NCI-H748 (cell line): ENCODE data around the gene CHTF18.

ENCODE experiments used
- DNase-seq: peaks from one replicate; lab custom pipeline; 2025; ENCODE audit not compliant: unreplicated experiment; lab: John Stamatoyannopoulos, UW

The CHTF18 gene

GRCh38 chr16:760065-760464 is 28.4 kb upstream of the CHTF18 start:
- DNase-seq: no peak

DNA sequence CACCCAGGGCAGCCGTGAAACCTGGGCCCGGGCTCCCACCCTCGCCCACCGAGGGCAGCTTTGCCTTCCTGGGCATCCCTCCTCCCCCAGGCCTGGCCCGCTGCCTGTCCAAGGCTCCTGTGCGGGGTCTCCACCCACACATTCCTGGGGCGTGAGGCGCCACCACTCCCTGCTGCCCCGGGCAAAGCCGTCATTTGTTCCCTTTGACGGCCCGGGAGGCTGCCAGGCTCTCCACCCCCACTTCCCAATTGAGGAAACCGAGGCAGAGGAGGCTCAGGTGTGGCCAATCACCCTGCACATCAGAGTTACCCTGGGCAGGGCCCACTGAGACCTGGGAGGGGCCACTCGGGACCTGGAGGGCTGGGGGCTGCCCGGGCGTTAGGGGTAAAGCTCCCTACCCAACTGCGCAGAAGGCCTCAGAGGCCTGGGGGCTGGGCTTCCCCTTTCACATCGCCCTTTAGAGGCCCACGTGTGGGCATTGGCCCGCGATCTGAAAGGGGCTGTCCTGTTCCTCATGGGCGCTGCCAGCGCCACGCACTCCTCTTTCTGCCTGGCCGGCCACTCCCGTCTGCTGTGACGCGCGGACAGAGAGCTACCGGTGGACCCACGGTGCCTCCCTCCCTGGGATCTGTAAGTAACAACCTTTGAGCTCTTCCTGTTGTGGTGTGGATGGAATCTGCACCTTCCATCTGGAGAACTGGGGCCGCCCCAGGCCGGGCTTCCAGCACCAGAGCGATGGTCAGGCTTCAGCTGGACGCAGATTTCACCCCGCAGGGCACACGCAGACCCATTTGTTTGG is 27.7 kb upstream of the CHTF18 start, which contains the start of gene MSLN:
Gene MSLN (plus strand): TSS at position 190 of the 799 bp plus-strand sequence. CDS start 1,947 bp downstream, outside the sequence.
- no peak for DNase-seq

DNA sequence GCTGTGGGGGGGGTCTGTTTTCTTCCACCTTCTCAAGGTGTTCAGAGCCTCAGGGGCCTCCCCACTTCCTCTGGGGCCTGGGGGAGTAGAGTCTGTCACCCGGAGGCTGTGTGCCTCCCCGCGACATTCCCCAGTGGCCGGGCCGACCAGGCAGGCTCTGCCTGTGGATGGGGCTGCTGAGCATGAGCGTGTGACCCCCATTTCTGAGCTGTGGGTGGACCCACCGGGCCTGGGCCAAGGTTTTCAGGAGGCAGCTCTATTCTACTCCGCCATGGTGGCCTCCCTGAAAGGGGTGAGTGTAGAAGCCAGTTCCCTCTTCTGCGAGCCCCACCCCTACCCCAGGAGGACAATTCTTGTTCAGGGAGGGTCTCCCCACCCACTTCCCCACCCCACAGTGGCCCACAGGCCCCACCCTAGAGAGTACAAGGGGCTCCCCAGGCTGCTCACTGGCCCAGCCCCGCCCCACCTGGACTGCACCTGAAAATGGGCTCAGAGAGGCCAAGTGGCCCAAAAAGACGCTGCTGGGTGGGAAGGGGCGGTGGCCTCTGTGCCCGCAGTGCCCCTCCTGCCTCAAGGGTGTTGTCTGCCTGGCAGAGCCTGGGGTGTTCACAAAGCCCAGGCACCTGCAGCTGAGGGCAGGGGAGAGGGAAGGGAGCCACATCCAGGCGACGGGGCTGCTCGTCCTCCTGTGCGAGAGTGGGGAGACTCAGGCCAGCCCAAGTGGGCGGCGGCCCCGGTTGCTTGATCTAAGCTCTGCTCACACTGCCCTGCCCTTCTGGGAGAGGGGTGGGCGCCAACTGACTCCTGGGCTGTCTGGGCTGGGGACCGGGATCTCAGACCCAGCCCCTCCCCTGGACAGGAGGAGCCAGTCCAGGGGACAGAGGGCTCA is 26.6 kb upstream of the CHTF18 start:
- DNase-seq: no peak

DNA sequence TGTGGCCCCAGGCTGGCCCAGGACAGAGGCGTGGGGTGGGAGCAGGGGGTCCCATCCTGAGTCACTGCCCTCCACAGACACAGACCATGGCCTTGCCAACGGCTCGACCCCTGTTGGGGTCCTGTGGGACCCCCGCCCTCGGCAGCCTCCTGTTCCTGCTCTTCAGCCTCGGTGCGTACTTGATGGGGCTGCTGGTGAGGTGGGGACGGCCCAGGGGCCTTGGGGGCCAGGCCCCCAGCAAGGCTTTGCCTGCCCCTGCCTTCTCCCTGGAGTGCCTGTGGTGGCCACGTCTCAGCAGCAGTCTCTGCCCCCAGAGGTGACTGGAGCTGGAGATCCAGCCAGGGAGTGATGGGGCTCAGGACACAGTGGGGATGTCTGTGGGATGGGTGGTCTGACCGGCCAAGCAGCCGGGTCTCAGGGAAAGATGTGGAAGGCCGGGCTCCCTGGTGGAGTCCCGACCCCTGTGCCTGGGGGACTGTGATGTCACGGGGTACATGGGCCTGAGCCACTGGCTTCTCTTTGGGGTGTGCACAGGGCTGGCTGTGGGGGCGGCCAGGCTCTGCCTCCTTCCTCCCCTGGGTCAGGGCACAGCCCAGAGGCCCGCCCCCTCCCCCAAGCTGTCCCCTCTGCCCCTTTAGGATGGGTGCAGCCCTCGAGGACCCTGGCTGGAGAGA is 25.7 kb upstream of the CHTF18 start:
- no peak for DNase-seq

GRCh38 chr16:763369-764183 is 24.8 kb upstream of the CHTF18 start:
- DNase-seq: no peak

DNA sequence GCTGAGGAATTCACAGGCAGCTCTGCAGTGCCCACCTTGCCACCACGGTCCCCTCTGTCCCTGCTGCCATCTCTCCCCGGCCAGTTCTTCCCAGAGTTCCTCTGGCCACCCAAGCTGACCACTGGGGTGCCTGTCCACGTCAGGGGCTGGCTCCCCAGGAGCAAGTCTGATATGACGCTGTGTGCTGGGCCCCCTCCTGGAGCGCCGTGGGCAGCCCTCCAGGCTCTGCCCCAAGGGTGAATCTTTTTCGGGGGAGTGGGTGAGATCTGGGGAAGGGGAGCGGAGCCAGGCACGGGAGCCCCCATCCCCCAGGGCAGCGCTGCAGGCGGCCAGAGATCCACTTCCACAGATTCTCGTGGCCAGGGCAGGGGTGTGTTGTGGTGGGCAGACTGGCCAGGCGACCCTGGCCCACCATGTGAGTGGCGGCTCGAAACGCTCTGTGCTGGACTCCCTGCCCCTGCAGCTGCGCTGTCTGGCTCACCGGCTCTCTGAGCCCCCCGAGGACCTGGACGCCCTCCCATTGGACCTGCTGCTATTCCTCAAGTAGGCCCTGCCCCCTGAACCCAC is 24.2 kb upstream of the CHTF18 start:
- DNase-seq: no peak

- no peak for DNase-seq
These were observed 23.5 kb upstream of the CHTF18 start for GRCh38 chr16:764848-765487.

DNA sequence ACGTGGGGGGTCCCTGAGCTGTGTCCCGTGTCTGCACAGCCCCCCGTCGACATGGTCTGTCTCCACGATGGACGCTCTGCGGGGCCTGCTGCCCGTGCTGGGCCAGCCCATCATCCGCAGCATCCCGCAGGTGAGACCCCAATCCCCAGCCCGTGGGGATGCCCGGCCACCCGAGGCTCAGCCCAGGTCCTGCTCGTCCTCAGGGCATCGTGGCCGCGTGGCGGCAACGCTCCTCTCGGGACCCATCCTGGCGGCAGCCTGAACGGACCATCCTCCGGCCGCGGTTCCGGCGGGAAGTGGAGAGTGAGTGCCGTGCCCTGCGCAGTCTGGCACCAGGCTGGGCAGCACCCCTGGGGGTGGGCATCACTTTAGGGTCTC is 22.9 kb upstream of the CHTF18 start:
- no peak for DNase-seq

DNA sequence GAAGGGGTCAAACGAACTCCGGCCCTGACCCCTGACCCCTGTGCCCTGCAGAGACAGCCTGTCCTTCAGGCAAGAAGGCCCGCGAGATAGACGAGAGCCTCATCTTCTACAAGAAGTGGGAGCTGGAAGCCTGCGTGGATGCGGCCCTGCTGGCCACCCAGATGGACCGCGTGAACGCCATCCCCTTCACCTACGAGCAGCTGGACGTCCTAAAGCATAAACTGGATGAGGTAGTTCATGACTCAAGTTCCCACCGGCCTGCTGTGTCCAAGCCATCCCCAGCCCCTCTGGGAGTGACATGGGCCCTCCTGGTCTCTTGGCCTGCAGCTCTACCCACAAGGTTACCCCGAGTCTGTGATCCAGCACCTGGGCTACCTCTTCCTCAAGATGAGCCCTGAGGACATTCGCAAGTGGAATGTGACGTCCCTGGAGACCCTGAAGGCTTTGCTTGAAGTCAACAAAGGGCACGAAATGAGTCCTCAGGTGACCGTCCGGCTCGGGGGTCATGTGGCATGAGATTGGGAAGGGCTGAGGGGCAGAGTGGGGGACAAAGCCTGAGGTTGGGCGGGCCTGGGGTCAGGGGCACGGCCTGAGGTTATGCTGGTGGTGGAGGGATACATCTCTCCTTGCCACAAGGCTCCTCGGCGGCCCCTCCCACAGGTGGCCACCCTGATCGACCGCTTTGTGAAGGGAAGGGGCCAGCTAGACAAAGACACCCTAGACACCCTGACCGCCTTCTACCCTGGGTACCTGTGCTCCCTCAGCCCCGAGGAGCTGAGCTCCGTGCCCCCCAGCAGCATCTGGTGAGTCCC is 22.2 kb upstream of the CHTF18 start:
- no peak for DNase-seq

GRCh38 chr16:766820-767640 is 21.4 kb upstream of the CHTF18 start:
- no peak for DNase-seq

DNA sequence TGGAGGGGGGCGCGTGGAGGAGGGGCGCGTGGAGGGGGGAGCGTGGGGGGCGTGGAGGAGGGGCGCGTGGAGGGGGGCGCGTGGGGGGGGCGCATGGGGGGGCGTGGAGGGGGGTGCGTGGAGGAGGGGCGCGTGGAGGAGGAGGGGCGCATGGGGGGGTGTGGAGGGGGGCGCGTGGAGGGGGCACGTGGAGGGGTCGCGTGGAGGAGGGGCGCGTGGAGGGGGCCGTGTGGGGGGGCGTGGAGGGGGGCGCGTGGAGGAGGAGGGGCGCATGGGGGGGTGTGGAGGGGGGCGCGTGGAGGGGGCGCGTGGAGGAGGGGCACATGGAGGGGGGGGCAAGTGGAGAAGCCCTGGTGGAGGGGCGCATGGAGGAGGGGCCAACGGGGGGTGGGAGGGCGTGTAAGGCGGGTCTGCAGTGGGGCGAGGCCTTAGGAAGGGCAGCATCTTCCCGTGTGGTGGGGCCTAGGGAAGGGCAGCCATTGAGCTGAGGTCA is 20.6 kb upstream of the CHTF18 start:
- no peak for DNase-seq

DNA sequence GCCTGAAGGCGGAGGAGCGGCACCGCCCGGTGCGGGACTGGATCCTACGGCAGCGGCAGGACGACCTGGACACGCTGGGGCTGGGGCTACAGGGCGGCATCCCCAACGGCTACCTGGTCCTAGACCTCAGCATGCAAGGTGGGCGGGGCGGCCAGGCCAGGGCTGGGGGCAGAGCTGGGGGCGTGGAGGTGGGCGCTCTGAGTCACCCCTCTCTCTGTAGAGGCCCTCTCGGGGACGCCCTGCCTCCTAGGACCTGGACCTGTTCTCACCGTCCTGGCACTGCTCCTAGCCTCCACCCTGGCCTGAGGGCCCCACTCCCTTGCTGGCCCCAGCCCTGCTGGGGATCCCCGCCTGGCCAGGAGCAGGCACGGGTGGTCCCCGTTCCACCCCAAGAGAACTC is 20.0 kb upstream of the CHTF18 start:
- DNase-seq: no peak

- no peak for DNase-seq
These were observed 19.1 kb upstream of the CHTF18 start for GRCh38 chr16:769184-769784.

DNA sequence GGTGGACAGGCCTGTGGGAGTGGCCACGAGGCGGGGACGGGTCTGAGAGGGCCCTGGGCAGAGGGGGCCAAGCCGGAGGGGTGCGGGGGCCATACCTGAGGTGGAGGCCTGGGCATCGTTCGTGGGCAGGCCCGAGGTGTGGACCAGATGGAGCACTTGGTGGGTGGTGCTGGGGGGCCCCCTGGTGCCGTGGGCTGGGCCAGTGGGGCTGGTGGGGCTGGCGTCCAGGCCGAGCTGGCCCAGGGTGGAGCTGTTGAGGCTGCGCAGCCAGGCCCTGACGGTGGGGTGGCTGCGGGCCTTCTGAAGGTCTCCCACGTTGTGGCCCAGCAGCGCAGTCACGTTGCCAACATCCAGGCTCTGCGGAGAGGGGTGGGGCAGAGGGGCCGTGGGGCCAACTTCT is 18.5 kb upstream of the CHTF18 start:
- DNase-seq: no peak

DNA sequence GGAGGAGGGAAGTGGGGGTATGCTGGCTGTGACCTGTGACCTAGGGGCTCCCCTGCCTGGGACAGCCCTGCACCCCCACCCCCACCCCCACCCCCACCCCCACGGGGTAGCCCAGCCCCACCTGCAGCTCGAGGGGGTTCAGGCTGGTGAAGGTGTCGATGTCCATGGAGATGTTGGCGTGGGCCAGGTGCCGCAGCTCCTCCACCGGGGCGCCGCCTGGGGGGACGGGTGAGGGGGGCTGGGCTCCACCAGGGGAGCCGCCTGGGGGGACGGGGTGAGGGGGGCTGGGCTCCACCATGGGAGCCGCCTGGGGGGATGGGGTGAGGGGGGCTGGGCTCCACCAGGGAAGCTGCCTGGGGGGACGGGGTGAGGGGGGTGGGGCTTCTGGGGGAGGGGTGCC is 18.0 kb upstream of the CHTF18 start:
- DNase-seq: no peak

- no peak for DNase-seq
These were observed 15.5 kb upstream of the CHTF18 start for GRCh38 chr16:772959-773358.

DNA sequence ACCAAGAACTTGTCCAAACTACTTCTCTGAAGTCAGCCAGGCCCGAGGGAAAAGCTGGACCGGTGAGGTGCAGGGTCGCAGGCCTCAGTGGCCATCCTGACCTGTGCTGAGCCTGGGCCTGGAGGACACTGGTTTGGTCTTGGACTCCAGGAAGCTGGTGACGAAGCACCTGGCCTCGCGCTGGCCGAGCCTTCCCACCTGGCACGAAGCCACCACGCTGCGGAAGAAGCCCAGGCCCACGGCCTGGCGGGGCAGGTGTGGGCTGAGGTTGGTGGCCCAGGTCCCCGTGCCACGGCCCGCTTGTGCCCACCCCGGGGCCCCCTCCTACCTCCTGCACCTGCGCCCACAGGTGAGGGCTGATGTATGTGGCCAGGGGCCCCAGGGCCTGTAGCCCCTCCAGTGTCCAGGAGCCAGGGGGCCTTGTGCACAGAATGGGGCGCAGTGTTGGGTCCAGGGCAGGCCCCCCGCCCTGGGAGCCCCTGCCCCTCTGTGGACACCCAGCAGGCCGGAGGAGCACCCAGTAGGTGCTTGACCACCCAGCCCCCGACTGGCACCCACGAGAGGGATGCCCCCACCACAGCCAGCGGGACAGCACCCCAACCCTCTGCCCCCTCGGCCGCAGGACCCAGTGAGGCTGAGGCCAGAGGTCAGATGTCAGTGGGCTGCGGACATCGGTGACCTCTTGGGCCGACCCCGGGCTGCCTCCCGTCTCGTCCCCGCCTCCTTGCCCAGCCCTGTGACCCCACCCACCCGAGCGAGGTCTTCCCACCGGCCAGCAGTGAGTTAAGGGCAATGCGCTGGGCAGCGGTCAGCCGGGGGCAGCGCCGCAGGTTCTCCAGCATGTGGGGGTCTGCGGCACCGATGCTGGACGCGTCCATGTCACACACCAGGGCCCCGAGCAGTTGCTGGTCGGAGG is 14.1 kb upstream of the CHTF18 start:
- DNase-seq: no peak
